GM19372 (cell line): ENCODE measurements around the gene CLIP2.
"Not testable (repeated sequence)": the region's sequence is repeated elsewhere in the genome, so short reads cannot be mapped to it uniquely, and the experiment has no call there.

Experiments used
- ATAC-seq: cut with Tn5 transposase; IDR thresholded peaks from one replicate; pipeline ENCODE4 v1.9.1; 2021; ENCODE audit warnings: mild to moderate bottlenecking, low read depth, moderate library complexity; ENCODE audit not compliant: unreplicated experiment

Gene CLIP2

GRCh38 chr7:74325210-74325565 lies 36.0 kb downstream of the CLIP2 start:
- no peak for ATAC-seq

- no peak for ATAC-seq
These were observed 40.0 kb downstream of the CLIP2 start for GRCh38 chr7:74329225-74329624.

- no peak for ATAC-seq
These were observed 43.4 kb downstream of the CLIP2 start for GRCh38 chr7:74332373-74333176.

GRCh38 chr7:74334030-74334429 lies 44.8 kb downstream of the CLIP2 start:
- ATAC-seq, result no peak

- no peak for ATAC-seq
These were observed 48.7 kb downstream of the CLIP2 start for GRCh38 chr7:74337926-74338325.

- ATAC-seq, result no peak
These were observed 49.3 kb downstream of the CLIP2 start for GRCh38 chr7:74338366-74339108.

GRCh38 chr7:74339648-74340047 lies 50.4 kb downstream of the CLIP2 start:
- ATAC-seq, result not testable (repeated sequence)

- no peak for ATAC-seq
These were observed 54.3 kb downstream of the CLIP2 start for GRCh38 chr7:74343281-74344131.

GRCh38 chr7:74344132-74344496 lies 54.9 kb downstream of the CLIP2 start:
- no peak for ATAC-seq

GRCh38 chr7:74344786-74345185 lies 55.6 kb downstream of the CLIP2 start:
- ATAC-seq, result no peak

- ATAC-seq, result no peak
These were observed 56.8 kb downstream of the CLIP2 start for GRCh38 chr7:74345970-74346369.

- no peak for ATAC-seq
These were observed 60.4 kb downstream of the CLIP2 start for GRCh38 chr7:74349621-74350020.

- no peak for ATAC-seq
These were observed 61.5 kb downstream of the CLIP2 start for GRCh38 chr7:74350751-74351150.

GRCh38 chr7:74351836-74352235 lies 62.6 kb downstream of the CLIP2 start:
- no peak for ATAC-seq

GRCh38 chr7:74352551-74353138 lies 63.4 kb downstream of the CLIP2 start:
- not testable (repeated sequence) for ATAC-seq

- ATAC-seq, result no peak
These were observed 64.8 kb downstream of the CLIP2 start for GRCh38 chr7:74354009-74354408.

- no peak for ATAC-seq
These were observed 65.9 kb downstream of the CLIP2 start for GRCh38 chr7:74355091-74355490.

- no peak for ATAC-seq
These were observed 67.5 kb downstream of the CLIP2 start for GRCh38 chr7:74356589-74357315.

- no peak for ATAC-seq
These were observed 70.8 kb downstream of the CLIP2 start for GRCh38 chr7:74360008-74360407.

- ATAC-seq, result no peak
These were observed 73.1 kb downstream of the CLIP2 start for GRCh38 chr7:74362266-74362665.
